ENCODE measurements around the gene MED14.

- TF ChIP-seq CTCF (IDR thresholded peaks at IDR 0.05; ENCODE audit: insufficient read depth, low read depth, low read length) = no peak
- no peak for TF ChIP-seq EZH2 (IDR thresholded peaks at IDR 0.05; ENCODE audit: insufficient read depth, low read length)
Measured at GRCh38 chrX:40700640-40701342, 34.6 kb downstream of the MED14 start.
